ENCODE data around the gene PMM2. TPM values are rescaled to one million over a fixed set of nuclear protein-coding genes. Genes with fewer than 3 reads are reported as not detected.
"Not testable (repeated sequence)": the region's sequence is repeated elsewhere in the genome, so short reads cannot be mapped to it uniquely, and the experiment has no call there.

Gene PMM2
- total and polyA plus RNA-seq, 9 of the 15 experiments (the other 6 are each of a cell fraction or from before 2014, with no cell fraction given), result 5.6 to 42.7 (median 25.9) TPM

DNA sequence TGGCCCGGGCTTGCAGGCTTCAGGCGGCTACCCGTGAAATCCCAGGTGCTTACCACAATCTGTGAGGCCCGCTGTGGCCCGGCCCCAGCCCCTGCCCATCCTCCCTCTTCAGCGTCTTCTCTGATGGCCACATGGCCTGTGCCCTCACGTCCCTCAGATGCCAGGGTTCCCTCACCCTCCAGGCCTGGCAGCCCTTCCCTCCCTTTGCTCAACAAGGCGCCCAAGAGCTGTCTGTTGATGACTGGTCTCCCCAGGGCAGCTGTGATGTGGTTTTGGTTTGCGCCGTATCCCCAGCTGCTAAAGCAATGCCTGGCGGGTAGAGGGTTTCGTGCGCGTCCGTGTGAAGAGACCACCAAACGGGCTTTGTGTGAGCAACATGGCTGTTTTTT lies 35.1 kb downstream of the PMM2 start:
- H3K9me3 ChIP-seq (replicated peaks; ENCODE audit: control insufficient read depth, insufficient read depth, low read depth, low read length), result no peaks in the 10 kb centered on the region
- no peak for DNase-seq (ENCODE audit: extremely low read depth in 1 of 4, low spot score in 3 of 4)
- ChIA-PET CTCF (ENCODE audit: low intra/inter-chr PET ratio) (no interaction called here), POLR2A (no interaction called here)
- no peak overlapping the region for H2AFZ ChIP-seq (ENCODE audit: low read depth, low read length)
- intact Hi-C loops (cut with micrococcal nuclease) (no loop called here), in situ Hi-C loops (cut with MboI) (no loop called here)
- no peaks in the 10 kb centered on the region for H3K79me2 ChIP-seq (ENCODE audit: control insufficient read depth, insufficient read depth, low read length)
- TF ChIP-seq TGIF2 (CRISPR knock-in tag; IDR thresholded peaks at IDR 0.05), result no peak
- TF ChIP-seq POLR2G (IDR thresholded peaks at IDR 0.05; ENCODE audit: low read depth, low read length), result peak; percentile 46
- TF ChIP-seq, protein P1, sequence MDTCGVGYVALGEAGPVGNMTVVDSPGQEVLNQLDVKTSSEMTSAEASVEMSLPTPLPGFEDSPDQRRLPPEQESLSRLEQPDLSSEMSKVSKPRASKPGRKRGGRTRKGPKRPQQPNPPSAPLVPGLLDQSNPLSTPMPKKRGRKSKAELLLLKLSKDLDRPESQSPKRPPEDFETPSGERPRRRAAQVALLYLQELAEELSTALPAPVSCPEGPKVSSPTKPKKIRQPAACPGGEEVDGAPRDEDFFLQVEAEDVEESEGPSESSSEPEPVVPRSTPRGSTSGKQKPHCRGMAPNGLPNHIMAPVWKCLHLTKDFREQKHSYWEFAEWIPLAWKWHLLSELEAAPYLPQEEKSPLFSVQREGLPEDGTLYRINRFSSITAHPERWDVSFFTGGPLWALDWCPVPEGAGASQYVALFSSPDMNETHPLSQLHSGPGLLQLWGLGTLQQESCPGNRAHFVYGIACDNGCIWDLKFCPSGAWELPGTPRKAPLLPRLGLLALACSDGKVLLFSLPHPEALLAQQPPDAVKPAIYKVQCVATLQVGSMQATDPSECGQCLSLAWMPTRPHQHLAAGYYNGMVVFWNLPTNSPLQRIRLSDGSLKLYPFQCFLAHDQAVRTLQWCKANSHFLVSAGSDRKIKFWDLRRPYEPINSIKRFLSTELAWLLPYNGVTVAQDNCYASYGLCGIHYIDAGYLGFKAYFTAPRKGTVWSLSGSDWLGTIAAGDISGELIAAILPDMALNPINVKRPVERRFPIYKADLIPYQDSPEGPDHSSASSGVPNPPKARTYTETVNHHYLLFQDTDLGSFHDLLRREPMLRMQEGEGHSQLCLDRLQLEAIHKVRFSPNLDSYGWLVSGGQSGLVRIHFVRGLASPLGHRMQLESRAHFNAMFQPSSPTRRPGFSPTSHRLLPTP (IDR thresholded peaks at IDR 0.05; ENCODE audit: borderline replicate concordance, extremely low read depth, insufficient read length), result no peak
- TF ChIP-seq ZC3H11A (IDR thresholded peaks at IDR 0.05; ENCODE audit: low read depth, low read length), result no peak
- no peak for FAIRE-seq
- H3K27me3 ChIP-seq (ENCODE audit: control insufficient read depth in 2 of 2, insufficient read depth in 2 of 2, low read length in 2 of 2), result no peaks in the 10 kb centered on the region
- no peak for ATAC-seq
- peaks cover 0 to 4% of the 10 kb centered on the region in 2 experiments; a peak in 2 of 5 replicates for H3K4me1 ChIP-seq (replicated peaks in 1 of 2; ENCODE audit: control insufficient read depth in 2 of 2, insufficient read depth in 2 of 2, low read length in 2 of 2)
- H3K9me1 ChIP-seq (ENCODE audit: control insufficient read depth, insufficient read depth, low read length), result no peaks in the 10 kb centered on the region
- no peak overlapping the region for H3K27ac ChIP-seq (ENCODE audit: extremely low read depth, low read depth, low read length)
- no TSS peak for BruUV-seq (replicated peaks)
- H3K36me3 ChIP-seq (ENCODE audit: control insufficient read depth, insufficient read depth, low read length), result peaks cover 45% of the 10 kb centered on the region; the same call in 2 of the 3 replicates
- whole genome bisulfite sequencing (ENCODE audit: insufficient coverage, low coverage, missing lambda C conversion rate), result 85% methylated on average over 15 of the region's 16 CpGs
- no peaks in the 10 kb centered on the region for H4K20me1 ChIP-seq (replicated peaks; ENCODE audit: control insufficient read depth, insufficient read depth, low read length)
- H3K9ac ChIP-seq (ENCODE audit: insufficient read depth in 1 of 2, low read depth in 2 of 2, low read length in 2 of 2), result no peak overlapping the region; a peak in 1 of 4 replicates
- no peak overlapping the region for H3K4me2 ChIP-seq (ENCODE audit: insufficient read depth, low read length)
- H3K4me3 ChIP-seq, result no peak overlapping the region

DNA sequence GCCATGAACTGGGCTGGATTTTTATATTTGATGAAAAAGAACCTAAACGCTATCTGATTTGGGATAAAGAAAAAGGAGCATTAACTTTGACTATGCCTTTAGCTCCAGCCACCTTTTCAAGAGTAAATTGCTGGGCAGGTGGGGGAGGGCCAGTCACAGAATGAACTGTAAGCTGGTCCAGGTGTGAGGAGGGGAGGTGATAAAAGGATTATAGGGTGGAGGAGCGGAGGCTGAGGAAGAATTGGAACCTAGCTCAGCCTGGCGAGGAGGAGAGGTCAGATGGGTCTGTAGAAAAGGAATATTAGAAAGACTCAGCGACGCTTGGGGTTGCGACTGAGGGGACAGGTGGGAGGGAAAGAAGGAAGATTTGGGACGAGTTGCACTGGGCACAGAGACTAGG lies 39.2 kb downstream of the PMM2 start:
- CTCF ChIA-PET (ENCODE audit: low intra/inter-chr PET ratio); H3K9me3 ChIP-seq (replicated peaks; ENCODE audit: control insufficient read depth, insufficient read depth, low read depth, low read length); H2AFZ ChIP-seq (ENCODE audit: low read depth, low read length); H4K20me1 ChIP-seq (replicated peaks; ENCODE audit: control insufficient read depth, insufficient read depth, low read length); H3K36me3 ChIP-seq (ENCODE audit: control insufficient read depth, insufficient read depth, low read length); H3K27ac ChIP-seq (ENCODE audit: extremely low read depth, low read depth, low read length); in situ Hi-C loops (cut with MboI); BruUV-seq (replicated peaks); H3K9me1 ChIP-seq (ENCODE audit: control insufficient read depth, insufficient read depth, low read length); H3K27me3 ChIP-seq (ENCODE audit: control insufficient read depth in 2 of 2, insufficient read depth in 2 of 2, low read length in 2 of 2); H3K4me1 ChIP-seq (replicated peaks in 1 of 2; ENCODE audit: control insufficient read depth in 2 of 2, insufficient read depth in 2 of 2, low read length in 2 of 2); DNase-seq (ENCODE audit: extremely low read depth in 1 of 4, low spot score in 3 of 4); intact Hi-C loops (cut with micrococcal nuclease); H3K4me3 ChIP-seq; H3K4me2 ChIP-seq (ENCODE audit: insufficient read depth, low read length); FAIRE-seq; H3K79me2 ChIP-seq (ENCODE audit: control insufficient read depth, insufficient read depth, low read length); H3K9ac ChIP-seq (ENCODE audit: insufficient read depth in 1 of 2, low read depth in 2 of 2, low read length in 2 of 2); ATAC-seq: not testable (repeated sequence)
- 73% methylated on average over 4 of the region's 7 CpGs for WGBS (ENCODE audit: insufficient coverage, low coverage, missing lambda C conversion rate)
- POLR2A ChIA-PET, result interaction anchor here (0.7 kb wide), 1 partner anchor 10 kb away, joined by 3 read pairs; no protein-coding TSS in a partner anchor

DNA sequence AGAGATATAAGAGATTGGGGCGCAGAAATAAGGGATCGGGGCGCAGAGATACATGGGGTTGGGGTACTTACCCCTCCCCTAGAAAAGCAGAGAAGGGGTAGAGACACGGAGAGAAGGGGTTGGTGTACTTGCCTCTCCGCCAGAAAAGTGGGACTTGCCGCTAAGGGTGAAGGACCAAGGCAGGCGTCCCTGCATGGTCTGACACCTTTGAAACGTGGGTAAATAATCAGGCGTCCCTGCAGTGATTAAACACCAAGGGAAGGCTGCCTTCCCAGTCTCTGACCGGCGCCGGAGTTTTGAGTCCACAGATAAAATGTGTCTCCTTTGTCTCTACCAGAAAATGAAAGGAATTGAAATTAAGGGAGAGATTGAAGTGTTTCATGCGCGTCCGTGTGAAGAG lies 40.0 kb downstream of the PMM2 start:
- 88% methylated on average over 11 of the region's 15 CpGs for WGBS (ENCODE audit: insufficient coverage, low coverage, missing lambda C conversion rate)
- BruUV-seq (replicated peaks); H3K9me3 ChIP-seq (replicated peaks; ENCODE audit: control insufficient read depth, insufficient read depth, low read depth, low read length); H3K27ac ChIP-seq (ENCODE audit: extremely low read depth, low read depth, low read length); H3K4me2 ChIP-seq (ENCODE audit: insufficient read depth, low read length); intact Hi-C loops (cut with micrococcal nuclease); H3K9me1 ChIP-seq (ENCODE audit: control insufficient read depth, insufficient read depth, low read length); H3K4me3 ChIP-seq; H3K4me1 ChIP-seq (replicated peaks in 1 of 2; ENCODE audit: control insufficient read depth in 2 of 2, insufficient read depth in 2 of 2, low read length in 2 of 2); FAIRE-seq; CTCF ChIA-PET (ENCODE audit: low intra/inter-chr PET ratio); ATAC-seq; POLR2A ChIA-PET; H3K27me3 ChIP-seq (ENCODE audit: control insufficient read depth in 2 of 2, insufficient read depth in 2 of 2, low read length in 2 of 2); in situ Hi-C loops (cut with MboI); H2AFZ ChIP-seq (ENCODE audit: low read depth, low read length); H3K9ac ChIP-seq (ENCODE audit: insufficient read depth in 1 of 2, low read depth in 2 of 2, low read length in 2 of 2); DNase-seq (ENCODE audit: extremely low read depth in 1 of 4, low spot score in 3 of 4); H3K36me3 ChIP-seq (ENCODE audit: control insufficient read depth, insufficient read depth, low read length); H3K79me2 ChIP-seq (ENCODE audit: control insufficient read depth, insufficient read depth, low read length); H4K20me1 ChIP-seq (replicated peaks; ENCODE audit: control insufficient read depth, insufficient read depth, low read length): not testable (repeated sequence)

All from K562 (cell line).